ENCODE measurements around the gene OSBPL2. TPM values are rescaled to one million over a fixed set of nuclear protein-coding genes. Genes with fewer than 3 reads are reported as not detected.

Gene OSBPL2
- total RNA-seq, 1 experiment from 2014 or later = 41.4 TPM

GRCh38 chr20:62314339-62314638, 76.0 kb downstream of the OSBPL2 start:
- POLR2A ChIA-PET = no interaction called here
- H3K36me3 ChIP-seq (ENCODE audit: control insufficient read depth, insufficient read depth, low read length) = peaks cover 16% of the 10 kb centered on the region

GRCh38 chr20:62314711-62315302, 76.5 kb downstream of the OSBPL2 start:
- H3K27me3 ChIP-seq (ENCODE audit: control insufficient read depth, insufficient read depth, low read length) = no peaks in the 10 kb centered on the region
- H3K4me1 ChIP-seq (ENCODE audit: control insufficient read depth, insufficient read depth, low read length) = peaks cover 16% of the 10 kb centered on the region
- H3K4me3 ChIP-seq (ENCODE audit: low read depth in 2 of 2, low read length in 2 of 2) = no peak overlapping the region
- in situ Hi-C loops (cut with HindIII; ENCODE audit: low pct_unique_long_range_greater_than_20kb, low sequenced_read_pairs) (no loop called here), intact Hi-C loops (cut with micrococcal nuclease; ENCODE audit: unreplicated experiment) (no loop called here)
- ChIA-PET CTCF (no interaction called here), POLR2A (no interaction called here)
- peaks cover 16% of the 10 kb centered on the region for H3K36me3 ChIP-seq (ENCODE audit: control insufficient read depth, insufficient read depth, low read length)
- ATAC-seq (no peak), DNase-seq (ENCODE audit: low read depth, low spot score) (no peak)
- peak overlapping the region; percentile 29; the same call in 1 of the 2 replicates for H3K27ac ChIP-seq (ENCODE audit: low read length)
- BruUV-seq (replicated peaks) = no TSS peak
- 0 out of 2 replicates have a peak, but pooled peaks have one; percentile 11 for TF ChIP-seq POLR2AphosphoS5 (IDR thresholded peaks at IDR 0.05; ENCODE audit: low read depth, low read length)
- TF ChIP-seq TCF7L2 (IDR thresholded peaks at IDR 0.05; ENCODE audit: low read depth, low read length) = no peak
- H3K9me3 ChIP-seq (ENCODE audit: control insufficient read depth, insufficient read depth, low read depth, low read length) = no peaks in the 10 kb centered on the region

More at GRCh38 chr20:62314339-62314638, 76.0 kb downstream of the OSBPL2 start:
- peaks cover 19% of the 10 kb centered on the region for H3K4me1 ChIP-seq (ENCODE audit: control insufficient read depth, insufficient read depth, low read length)
- intact Hi-C loops (cut with micrococcal nuclease; ENCODE audit: unreplicated experiment) = no loop called here
- ATAC-seq (no peak), DNase-seq (ENCODE audit: low read depth, low spot score) (no peak)
- CTCF ChIA-PET = no interaction called here
- BruUV-seq (replicated peaks) = no TSS peak
- no peaks in the 10 kb centered on the region for H3K9me3 ChIP-seq (ENCODE audit: control insufficient read depth, insufficient read depth, low read depth, low read length)
- in situ Hi-C loops (cut with HindIII; ENCODE audit: low pct_unique_long_range_greater_than_20kb, low sequenced_read_pairs) = no loop called here
- no peaks in the 10 kb centered on the region for H3K27me3 ChIP-seq (ENCODE audit: control insufficient read depth, insufficient read depth, low read length)
- no peak overlapping the region for H3K27ac ChIP-seq (ENCODE audit: low read length)
- TF ChIP-seq TCF7L2 (IDR thresholded peaks at IDR 0.05; ENCODE audit: low read depth, low read length) (no peak), CTCF (IDR thresholded peaks at IDR 0.05) (no peak), REST (IDR thresholded peaks at IDR 0.05; ENCODE audit: insufficient read depth in 1 of 2, low read depth in 2 of 2, low read length in 1 of 2) (no peak), POLR2AphosphoS5 (IDR thresholded peaks at IDR 0.05; ENCODE audit: low read depth, low read length) (no peak), SIN3A (IDR thresholded peaks at IDR 0.05; ENCODE audit: borderline replicate concordance, insufficient read depth, low read depth, low read length) (no peak)
- no peak overlapping the region for H3K4me3 ChIP-seq (ENCODE audit: low read depth in 2 of 2, low read length in 2 of 2)

- Histone ChIP-seq H3K27me3 (ENCODE audit: control insufficient read depth, insufficient read depth, low read length) (no peaks in the 10 kb centered on the region), H3K4me1 (ENCODE audit: control insufficient read depth, insufficient read depth, low read length) (peaks cover 7% of the 10 kb centered on the region), H3K4me3 (ENCODE audit: low read depth in 2 of 2, low read length in 2 of 2) (no peak overlapping the region), H3K27ac (ENCODE audit: low read length) (no peak overlapping the region; the same call in 1 of the 2 replicates), H3K36me3 (ENCODE audit: control insufficient read depth, insufficient read depth, low read length) (peaks cover 14% of the 10 kb centered on the region), H3K9me3 (ENCODE audit: control insufficient read depth, insufficient read depth, low read depth, low read length) (no peaks in the 10 kb centered on the region)
- no peak for ATAC-seq
- POLR2A ChIA-PET = no interaction called here
- intact Hi-C loops (cut with micrococcal nuclease; ENCODE audit: unreplicated experiment) = no loop called here
- TF ChIP-seq TCF7L2 (IDR thresholded peaks at IDR 0.05; ENCODE audit: low read depth, low read length) = no peak
- no peak for TF ChIP-seq REST (IDR thresholded peaks at IDR 0.05; ENCODE audit: insufficient read depth in 1 of 2, low read depth in 2 of 2, low read length in 1 of 2)
- no peak for DNase-seq (ENCODE audit: low read depth, low spot score)
- CTCF ChIA-PET = no interaction called here
- in situ Hi-C loops (cut with HindIII; ENCODE audit: low pct_unique_long_range_greater_than_20kb, low sequenced_read_pairs) = no loop called here
- BruUV-seq (replicated peaks) = no TSS peak
These were observed 77.5 kb downstream of the OSBPL2 start for GRCh38 chr20:62315773-62316172.
